ENCODE data around the gene AOAH.

Gene AOAH

GRCh38 chr7:36601601-36602000 is 122.7 kb downstream of the AOAH start:
- H3K4me1 ChIP-seq (ENCODE audit: control insufficient read depth in 1 of 2, insufficient read depth in 1 of 2, low read depth in 1 of 2, low read length in 1 of 2), result peaks cover 71 to 80% of the 10 kb centered on the region in 2 experiments
- peak overlapping the region; percentile 47 to 52 for H3K4me3 ChIP-seq (ENCODE audit: low read depth in 1 of 2, low read length in 1 of 2)
- H3K9me3 ChIP-seq, result no peaks in the 10 kb centered on the region
- H3K36me3 ChIP-seq, result peaks cover 14% of the 10 kb centered on the region
- H3K27ac ChIP-seq, result peak overlapping the region; percentile 92
- no peak for TF ChIP-seq CTCF (IDR thresholded peaks at IDR 0.05)
- H3K27me3 ChIP-seq, result no peaks in the 10 kb centered on the region

- peak overlapping the region; percentile 92 for H3K27ac ChIP-seq
- H3K9me3 ChIP-seq, result no peaks in the 10 kb centered on the region
- peaks cover 8% of the 10 kb centered on the region for H3K36me3 ChIP-seq
- H3K4me3 ChIP-seq (ENCODE audit: low read depth in 1 of 2, low read length in 1 of 2), result peak overlapping the region; percentile 52 to 76
- TF ChIP-seq CTCF (IDR thresholded peaks at IDR 0.05), result no peak
- H3K27me3 ChIP-seq, result no peaks in the 10 kb centered on the region
- H3K4me1 ChIP-seq (ENCODE audit: control insufficient read depth in 1 of 2, insufficient read depth in 1 of 2, low read depth in 1 of 2, low read length in 1 of 2), result peaks cover 73 to 86% of the 10 kb centered on the region in 2 experiments
These were observed 123.3 kb downstream of the AOAH start for GRCh38 chr7:36600869-36601530.

GRCh38 chr7:36600314-36600682 is 124.0 kb downstream of the AOAH start:
- Histone ChIP-seq H3K36me3 (peaks cover 1% of the 10 kb centered on the region), H3K4me3 (ENCODE audit: low read depth in 1 of 2, low read length in 1 of 2) (peak overlapping the region; percentile 52 to 76), H3K27ac (peak overlapping the region; percentile 92), H3K4me1 (ENCODE audit: control insufficient read depth in 1 of 2, insufficient read depth in 1 of 2, low read depth in 1 of 2, low read length in 1 of 2) (peaks cover 78 to 93% of the 10 kb centered on the region in 2 experiments), H3K27me3 (no peaks in the 10 kb centered on the region), H3K9me3 (no peaks in the 10 kb centered on the region)
- TF ChIP-seq CTCF (IDR thresholded peaks at IDR 0.05), result no peak

- Histone ChIP-seq H3K4me1 (ENCODE audit: control insufficient read depth in 1 of 2, insufficient read depth in 1 of 2, low read depth in 1 of 2, low read length in 1 of 2) (peaks cover 83 to 98% of the 10 kb centered on the region in 2 experiments), H3K9me3 (no peaks in the 10 kb centered on the region), H3K27ac (peak overlapping the region; percentile 92), H3K36me3 (no peaks in the 10 kb centered on the region), H3K27me3 (no peaks in the 10 kb centered on the region), H3K4me3 (ENCODE audit: low read depth in 1 of 2, low read length in 1 of 2) (peak overlapping the region; percentile 52 to 76)
- no peak for TF ChIP-seq CTCF (IDR thresholded peaks at IDR 0.05)
These were observed 124.5 kb downstream of the AOAH start for GRCh38 chr7:36599645-36600313.

- Histone ChIP-seq H3K4me1 (ENCODE audit: control insufficient read depth in 1 of 2, insufficient read depth in 1 of 2, low read depth in 1 of 2, low read length in 1 of 2) (peaks cover 94 to 100% of the 10 kb centered on the region in 2 experiments), H3K36me3 (peaks cover 8% of the 10 kb centered on the region), H3K9me3 (no peaks in the 10 kb centered on the region), H3K4me3 (ENCODE audit: low read depth in 1 of 2, low read length in 1 of 2) (peak overlapping the region in 1 of 2 experiments; percentile 76), H3K27me3 (no peaks in the 10 kb centered on the region), H3K27ac (peak overlapping the region; percentile 92)
- no peak for TF ChIP-seq CTCF (IDR thresholded peaks at IDR 0.05)
These were observed 126.1 kb downstream of the AOAH start for GRCh38 chr7:36598054-36598674.
